ENCODE measurements around the gene RHBDL3.
"Not testable (repeated sequence)": the region's sequence is repeated elsewhere in the genome, so short reads cannot be mapped to it uniquely, and the experiment has no call there.

Gene RHBDL3

DNA sequence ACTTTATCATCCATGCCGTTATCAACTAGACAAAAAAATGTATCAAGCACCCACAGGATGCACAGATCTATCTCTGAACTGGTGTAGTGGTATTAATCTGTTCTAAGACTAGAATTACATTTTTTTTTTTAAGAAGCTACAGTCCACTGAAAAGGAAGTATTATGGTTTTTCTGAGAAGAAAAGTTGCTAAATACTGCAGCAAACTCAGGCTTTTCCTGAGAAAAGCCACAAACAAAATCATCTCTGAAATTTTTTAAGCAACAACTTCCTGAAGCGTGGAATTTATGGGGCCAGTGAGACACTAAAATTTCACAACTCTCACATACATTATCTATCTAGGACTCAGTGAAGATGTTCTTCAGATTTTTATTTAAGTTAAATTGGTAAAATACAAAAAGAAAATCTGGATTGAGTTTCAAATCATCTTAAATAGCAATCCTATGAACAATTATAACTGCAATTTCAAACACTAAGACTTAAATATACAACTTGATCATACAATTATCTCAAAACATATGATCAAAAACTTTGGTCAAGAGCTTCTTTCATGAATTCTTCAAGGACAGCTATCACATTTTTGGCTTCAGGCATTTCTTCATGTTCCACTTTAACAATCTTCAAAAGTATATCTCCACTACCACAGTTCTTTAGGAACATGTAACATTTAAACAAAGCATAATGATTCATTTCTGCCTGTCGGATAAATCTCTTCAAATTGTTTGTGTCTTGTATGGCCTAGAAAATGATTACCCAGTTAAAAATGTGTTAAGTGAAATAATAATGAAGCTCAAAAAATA, 65.8 kb downstream of the RHBDL3 start:
- no peak for DNase-seq

DNA sequence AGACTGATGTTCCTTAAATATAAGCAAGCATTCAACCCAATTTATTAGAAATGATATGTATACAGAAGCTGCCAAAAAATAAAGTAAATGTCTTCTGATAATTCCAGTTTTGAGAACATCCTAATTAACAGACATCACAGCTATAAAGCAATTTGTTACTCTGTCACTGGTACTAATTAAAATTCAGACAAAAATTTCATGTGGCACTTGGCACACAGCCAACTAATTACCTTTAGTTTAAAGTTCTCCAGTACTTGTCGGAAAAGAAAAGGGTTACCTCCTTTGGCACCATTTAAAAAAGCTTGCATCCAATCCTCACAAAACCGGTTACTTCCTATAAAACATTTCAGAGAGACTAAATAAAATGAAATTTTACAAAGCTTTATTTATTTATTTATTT, 67.6 kb downstream of the RHBDL3 start:
- no peak for DNase-seq

DNA sequence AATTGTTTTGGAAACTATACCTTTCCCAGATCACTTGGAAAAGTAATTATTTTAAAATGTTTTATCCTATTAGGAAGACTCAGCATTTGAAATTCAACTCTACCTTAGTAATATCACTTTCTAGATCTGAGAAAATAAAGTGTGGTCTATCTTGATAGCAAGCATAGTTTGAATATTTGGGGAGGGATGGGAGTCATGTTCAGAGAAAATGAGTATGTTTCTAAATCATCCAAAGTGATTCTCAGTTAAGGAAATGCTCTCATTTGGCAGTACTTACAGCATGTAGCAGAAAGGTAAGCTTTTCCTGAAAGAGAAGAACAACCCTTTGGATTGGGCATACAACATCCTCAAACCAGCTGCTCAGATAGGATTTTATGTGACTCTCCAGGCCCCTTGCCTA, 69.4 kb downstream of the RHBDL3 start:
- DNase-seq = no peak

DNA sequence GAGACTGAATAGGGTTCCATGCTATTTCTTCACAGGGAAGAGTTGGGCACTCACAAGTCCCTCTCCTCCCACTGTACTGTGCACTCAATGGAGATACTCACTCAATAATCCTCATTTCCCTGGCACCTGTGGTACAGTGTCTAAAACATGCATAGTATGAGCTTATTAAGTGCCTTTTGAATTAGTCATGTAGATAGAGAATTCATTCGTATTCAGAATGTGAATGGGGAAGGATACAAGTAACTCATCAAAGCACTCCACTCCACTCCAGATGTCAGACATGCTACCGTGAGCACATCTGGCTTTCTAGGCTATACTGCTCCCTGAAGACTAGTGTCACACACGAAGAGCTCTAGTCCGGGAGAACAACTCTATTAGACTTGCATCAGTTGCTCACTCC, 70.1 kb downstream of the RHBDL3 start:
- DNase-seq = no peak

DNA sequence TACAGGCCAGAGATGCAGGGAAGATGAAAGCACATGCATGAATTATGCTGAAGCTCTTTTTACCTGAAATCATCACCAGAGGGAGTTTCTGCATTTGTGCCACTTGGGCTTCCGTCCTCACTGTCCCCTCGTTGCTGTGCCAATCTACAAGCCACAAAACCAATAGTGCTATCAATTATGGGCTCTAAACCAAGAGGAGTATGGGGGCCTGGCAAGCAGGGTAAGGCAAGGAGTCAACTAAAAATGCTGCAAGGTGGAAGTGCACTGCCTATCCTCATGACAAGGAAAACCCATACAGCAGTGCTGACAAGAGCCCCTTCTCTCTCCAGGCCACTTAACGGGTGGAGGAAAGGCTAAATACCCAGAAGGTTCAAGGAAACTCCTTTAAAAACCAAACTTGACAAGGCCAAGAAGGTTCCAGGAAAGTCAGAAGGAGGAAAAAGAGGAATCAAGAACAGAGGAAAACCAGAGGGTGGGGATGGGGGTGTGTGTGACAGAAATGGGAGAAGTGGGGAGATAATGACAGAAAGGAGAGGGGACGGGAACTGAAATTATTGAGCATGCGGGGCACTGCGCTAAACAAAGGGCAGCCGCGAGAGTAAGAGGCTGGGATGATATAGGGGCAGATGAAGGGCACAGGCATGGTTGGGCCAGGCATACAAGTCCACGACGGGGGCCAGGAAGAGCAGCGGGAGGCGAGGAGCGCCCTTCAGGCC, 75.7 kb downstream of the RHBDL3 start:
- DNase-seq = no peak

DNA sequence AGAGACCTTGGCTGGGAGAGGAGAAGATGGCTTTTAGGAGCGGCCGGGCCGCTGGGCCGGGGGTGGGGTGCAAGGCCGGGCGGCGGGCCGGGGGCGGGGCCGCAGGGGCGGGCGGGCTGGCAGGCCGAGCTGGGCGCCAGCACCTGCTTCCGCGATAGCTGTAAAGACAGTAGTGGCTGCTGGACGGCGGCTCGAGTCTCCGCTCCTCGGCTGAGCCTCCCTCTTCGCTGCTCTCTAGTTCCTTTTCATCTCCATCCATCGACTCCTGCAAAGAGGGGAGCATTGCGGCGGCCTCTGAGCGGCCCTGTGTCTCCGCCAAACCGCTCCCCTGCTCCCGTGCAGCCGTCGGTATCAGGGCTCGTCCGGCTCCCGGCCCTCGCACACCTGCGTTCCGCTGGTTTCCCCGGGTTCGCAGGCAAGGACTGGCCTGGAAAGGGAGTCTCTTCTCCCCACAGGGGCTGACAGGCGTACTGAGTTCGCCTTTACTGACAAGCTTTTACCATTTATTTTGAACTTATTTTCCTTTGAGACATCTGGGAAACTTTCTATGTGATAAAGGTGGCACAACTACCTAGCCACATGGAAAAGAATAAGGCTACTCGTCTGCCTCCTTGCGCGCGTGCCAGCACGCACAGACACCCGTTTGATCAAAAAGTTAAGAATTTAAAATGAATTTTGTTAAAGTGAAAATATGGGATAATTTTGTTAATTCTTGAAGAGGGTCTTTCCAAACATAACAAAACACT, 76.4 kb downstream of the RHBDL3 start, which contains the start of gene C17orf75:
Gene C17orf75 (minus strand): TSS at position 317 of the 746 bp plus-strand sequence. CDS start 34 bp downstream, at position 283.
- no peak for DNase-seq

DNA sequence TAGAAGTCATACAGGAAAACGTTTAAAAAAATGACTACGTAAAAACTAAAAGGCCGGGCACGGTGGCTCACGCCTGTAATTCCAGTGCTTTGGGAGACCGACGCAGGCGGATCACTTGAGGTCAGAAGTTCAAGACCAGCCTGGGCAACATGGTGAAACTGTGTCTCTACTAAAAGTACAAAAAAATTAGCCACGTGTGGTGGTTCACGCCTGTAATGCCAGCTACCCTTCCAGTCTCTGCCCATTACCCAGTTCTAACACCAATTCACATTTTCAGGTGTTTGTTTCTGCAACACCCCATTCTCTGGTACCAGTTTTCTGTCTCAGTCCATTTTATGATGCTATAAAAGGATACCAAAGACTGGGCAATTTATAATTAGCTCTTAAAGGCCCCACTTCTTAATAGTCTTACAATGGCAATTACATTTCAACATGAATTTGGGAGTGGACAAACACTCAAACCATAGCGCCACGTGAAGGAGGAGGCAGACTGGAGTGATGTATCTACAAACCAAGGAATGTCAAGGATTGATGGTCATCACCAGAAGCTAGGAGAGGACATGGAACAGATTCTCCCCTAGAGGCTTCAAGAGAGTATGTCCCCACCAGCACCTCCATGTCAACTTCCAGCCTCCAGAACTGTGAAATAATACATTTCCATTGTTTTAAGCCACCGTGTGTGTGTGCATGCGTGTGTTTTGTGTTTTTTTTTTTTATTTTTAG, 77.1 kb downstream of the RHBDL3 start:
- DNase-seq = no peak

DNA sequence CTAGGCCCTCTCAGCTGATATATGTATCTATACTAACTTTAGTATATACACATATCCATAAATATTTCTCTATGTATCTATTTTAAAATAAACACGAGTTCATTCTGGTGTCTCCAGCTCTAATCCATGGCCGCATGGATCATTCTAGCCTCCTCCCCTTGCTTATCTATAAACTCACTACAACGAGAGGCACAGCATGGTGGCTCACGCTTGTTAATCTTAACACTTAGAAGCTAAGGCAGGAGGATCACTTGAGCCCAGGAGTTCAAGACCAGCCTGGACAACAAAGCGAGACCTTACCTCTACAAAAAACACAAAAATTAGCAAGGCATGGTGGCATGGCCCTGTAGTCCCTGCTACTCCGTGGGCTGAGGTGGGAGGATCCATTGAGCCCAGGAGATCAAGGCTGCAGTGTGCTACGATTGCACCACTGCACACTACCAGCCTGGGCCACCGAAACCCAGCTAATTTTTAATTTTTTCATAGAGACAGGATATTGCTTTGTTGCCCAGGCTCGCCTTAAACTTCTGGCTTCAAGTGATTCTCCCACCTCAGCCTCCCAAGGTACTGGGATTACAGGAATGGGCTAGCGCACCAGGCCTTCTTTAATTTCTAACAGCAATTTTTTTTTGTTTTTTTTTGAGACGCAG, 80.4 kb downstream of the RHBDL3 start:
- no peak for DNase-seq

DNA sequence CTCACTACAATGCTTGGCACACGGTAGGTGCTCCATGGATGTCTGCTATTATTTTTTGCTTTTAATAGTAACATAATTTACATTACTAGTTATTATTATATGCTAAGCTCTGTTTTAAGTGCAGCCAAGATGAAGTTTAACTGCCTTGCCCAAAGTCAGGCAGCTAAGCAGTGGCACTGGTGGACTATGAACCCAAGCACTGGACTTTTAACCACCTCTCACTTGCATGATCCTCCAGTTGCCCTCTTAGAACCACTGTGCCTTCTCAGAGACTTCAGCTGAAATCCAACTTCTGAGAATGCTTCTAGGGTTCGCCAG, 82.8 kb downstream of the RHBDL3 start:
- DNase-seq = no peak

DNA sequence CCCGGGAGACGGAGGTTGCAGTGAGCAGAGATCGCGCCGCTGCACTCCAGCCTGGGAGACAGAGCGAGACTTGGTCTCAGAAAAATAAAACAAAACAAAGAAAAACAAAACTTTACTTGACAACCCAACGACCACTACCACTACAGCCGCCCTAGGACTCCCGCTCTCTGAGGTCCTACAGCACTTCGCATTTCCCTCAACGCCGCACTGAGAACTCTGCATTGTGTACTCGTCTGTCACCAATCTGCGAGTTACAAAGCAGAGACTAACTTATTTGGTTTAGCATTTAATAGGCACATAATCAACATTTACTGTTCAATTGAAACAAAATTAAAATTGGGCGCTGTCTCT, 83.8 kb downstream of the RHBDL3 start:
- DNase-seq = no peak

DNA sequence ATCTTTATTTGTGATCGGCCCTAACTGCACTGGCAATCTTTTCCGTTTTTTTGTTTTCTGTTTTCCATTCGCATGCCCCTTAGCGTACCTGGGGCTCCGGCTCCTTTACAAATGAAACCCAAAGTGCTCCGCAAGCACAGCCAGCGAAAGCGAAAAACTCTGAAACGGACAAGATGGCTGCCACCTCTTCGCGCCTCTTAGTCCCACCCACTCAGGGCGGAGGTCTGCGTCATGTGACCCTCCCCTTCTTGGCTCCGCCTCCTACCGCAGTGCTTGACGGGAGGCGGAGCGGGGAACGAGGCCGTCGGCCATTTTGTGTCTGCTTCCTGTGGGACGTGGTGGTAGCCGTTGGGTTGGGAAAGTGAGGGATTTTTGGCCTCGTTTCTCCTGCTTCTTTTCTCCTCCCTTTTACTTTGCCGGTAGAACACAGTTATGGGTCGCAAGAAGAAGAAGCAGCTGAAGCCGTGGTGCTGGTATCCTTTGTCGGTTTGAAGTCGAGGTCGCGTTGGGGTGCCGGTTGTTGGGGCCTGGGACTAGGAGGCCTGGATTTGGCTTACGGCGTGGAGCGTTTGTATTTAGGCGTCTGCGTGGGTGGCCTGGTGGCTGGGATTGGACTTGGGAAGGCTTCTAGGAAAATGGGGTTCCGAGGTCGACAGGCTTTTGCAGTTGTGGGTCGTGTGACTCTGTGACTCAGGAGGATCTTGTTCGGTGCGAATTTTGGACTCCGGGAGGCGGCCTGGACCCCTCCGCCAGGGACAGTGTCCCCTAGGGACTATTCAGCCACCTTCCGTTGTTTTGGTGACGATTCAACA, 84.4 kb downstream of the RHBDL3 start, which contains the start of gene ZNF207:
Gene ZNF207 (plus strand): TSS at position 304 of the 812 bp plus-strand sequence. CDS start 129 bp downstream, at position 433.
- DNase-seq = peak; percentile 95

DNA sequence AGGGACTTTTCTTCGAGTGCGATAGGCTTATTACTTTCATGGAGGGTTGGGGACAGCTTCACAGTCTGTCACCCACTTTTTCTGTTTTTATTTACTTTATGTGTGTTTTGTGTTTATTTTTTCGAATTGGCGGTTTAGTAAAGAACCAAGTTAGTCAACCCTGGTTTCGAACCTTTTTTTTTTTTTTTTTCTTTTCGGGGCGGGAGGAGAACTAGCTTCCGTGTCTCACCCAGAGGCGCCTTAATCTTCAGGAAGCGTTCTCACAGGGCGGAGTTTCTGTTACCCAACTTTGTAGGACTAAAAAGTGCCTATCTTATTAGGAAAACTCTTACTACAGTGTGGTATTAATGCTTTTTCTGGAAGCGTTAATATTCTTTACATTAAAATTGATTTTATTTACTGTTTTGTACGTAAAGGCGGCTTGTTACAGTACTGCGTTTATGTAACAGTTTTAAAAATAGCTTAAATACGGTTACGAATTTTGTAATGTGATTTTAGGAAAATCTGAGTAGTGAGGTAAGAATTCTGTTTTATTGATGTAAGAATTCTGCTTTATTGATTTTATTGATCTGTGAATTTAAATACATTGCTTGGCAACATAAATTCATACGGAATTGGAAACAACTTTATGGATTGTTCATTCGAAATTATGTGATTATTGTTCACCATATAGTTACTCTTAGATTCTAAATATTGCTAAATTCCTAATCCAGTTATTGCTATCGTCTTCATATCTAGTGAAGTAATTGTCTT, 85.2 kb downstream of the RHBDL3 start:
- no peak for DNase-seq

DNA sequence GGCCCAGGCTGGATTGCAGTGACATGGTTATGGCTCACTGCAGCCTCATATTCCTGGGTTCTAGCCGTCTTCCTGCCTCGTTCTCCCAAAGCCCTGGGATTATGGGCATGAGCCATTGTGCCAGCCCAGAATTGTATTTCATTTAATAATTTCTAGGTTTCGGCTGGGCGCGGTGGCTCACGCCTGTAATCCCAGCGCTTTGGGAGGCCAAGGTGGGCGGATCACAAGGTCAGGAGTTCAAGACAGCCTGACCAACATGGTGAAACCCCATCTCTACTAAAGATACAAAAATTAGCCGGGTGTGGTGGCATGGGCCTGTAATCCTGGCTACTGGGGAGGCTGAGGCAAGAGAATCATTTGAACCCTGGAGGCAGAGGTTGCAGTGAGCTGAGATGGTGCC, 87.1 kb downstream of the RHBDL3 start:
- not testable (repeated sequence) for DNase-seq

DNA sequence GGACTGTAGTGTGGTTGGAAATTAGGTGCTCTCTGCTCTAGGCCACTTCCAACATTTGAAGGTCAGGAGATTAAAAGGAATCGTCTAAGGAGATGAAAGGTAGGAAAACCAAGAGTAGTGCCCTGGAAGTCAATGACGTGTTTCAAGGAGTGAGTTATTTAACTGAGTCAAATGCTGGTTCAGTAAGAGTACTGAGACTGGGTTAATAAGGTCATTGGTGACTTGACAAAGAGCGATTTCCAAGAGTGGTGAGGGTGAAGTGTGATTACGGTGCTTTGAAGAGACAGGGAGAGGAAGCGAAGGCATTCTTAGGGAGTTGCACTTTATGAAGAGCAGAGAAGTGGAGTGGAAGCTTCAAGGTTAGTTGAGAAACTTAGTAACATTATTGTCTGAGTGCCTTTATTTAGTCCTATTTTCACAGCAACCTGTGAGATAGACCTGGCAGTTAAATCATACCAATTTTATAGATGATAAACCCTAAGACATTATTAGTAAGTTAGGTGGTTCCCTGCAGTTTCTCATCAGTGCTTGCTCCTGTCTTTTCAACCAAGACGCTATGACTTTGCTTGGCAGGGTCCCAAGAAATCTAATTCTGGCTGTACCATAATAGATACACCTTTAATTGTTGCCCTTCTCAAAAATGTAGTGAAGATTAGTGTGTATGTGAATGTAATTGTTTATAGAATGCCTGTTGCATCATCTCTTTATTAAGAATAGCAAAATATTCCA, 90.2 kb downstream of the RHBDL3 start:
- DNase-seq = no peak

DNA sequence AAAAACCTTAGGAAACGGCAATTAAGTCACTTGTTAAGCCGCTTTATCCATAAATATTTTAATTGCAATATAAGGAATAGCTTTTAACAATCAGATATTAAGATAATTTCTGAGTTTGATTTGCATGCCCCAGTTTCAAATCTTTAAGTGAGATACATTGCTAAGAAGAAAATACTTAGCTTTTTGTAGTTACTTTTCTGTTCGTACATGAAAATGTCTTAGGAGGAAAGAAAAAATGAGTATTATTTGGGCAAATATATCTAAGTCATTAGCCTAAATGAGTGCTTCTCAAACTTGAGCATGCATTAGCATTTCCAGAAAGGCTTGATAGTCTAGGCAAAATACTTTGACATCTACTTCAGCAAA, 90.7 kb downstream of the RHBDL3 start:
- DNase-seq = no peak

DNA sequence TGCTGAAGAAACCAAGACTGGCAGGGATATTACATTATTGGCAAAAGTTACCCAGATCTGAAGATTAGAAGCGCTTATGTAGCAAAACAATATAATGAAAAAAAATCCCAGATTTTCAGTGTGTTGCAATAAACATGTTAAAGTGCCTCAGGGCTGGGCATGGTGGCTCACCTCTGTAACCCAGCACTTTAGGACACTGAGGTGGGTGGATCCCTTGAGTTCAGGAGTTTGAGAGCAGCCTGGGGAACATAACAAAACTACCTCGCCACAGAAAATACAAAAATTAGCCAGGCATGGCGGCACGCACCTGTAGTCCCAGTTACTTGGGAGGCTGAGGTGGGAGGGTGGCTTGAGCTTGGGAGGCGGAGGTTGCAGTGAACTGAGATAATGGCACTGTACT, 91.1 kb downstream of the RHBDL3 start:
- DNase-seq = no peak

DNA sequence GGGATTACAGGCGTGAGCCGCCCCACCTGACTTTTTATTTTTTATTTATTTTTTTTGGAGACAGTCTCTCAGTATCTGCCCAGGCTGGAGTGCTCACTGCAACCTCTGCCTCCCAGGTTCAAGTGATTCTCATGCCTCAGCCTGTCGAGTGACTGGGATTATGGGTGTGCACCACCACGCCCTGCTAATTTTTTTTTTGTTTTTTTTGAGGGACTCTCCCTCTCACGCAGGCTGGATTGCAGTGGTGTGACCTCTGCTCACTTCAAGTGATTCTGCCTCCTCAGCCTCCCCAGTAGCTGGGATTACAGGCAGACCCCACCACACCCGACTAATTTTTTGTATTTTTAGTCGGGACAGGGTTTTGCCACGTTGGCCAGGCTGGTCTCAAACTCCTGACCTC, 92.0 kb downstream of the RHBDL3 start:
- DNase-seq = no peak

DNA sequence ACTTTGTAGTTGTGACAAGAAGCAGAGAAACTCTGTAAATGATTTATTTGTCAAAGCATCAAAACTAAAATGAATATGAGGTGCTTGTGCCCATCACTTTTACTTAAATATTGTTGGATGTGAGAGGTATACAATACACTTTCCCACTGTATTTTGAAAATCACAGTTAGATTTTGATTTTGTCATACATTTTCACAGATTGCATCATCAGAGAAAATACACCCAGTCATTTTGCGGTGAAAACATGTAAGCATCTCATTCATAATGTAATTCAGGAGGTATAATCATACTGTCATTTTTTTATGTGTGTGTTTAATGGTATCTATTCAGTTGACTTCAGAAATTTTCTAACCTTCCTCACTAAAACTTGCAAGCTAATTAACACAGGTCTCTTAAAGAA, 95.6 kb downstream of the RHBDL3 start:
- no peak for DNase-seq

DNA sequence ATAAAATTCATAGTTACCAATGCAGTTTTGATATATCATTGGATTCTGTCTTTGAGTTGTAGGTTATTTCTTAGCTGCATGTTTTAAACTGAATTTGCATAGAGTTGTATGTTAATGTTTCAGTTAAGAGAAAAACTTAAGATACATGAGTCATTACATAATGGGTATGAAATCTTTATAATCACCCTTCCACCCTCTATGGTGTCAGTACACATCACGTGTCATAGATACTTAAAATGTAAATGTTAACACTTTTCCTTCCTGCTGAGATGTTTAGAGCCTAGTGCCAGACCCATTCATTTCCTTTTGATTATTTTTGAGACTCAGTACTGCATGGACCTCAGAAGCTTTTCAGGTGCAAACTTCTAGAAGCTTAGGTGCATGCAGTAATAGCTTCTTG, 104.8 kb downstream of the RHBDL3 start:
- no peak for DNase-seq
